Tibial nerve (tissue), 4 donors: Measurements from ENCODE around the gene ABLIM2.

Experiments used
- EP300 ChIP-seq, 2 donors: sonication (generic); formaldehyde crosslinking; IDR thresholded peaks; one replicate each; pipeline ENCODE4 v1.6.1; 2017; ENCODE audit warnings: antibody characterized with exemption in 2 of 2, mild to moderate bottlenecking in 1 of 2
- POLR2A ChIP-seq, 2 donors: fragments of 450-650 bp; IDR thresholded peaks; one replicate each; pipeline ENCODE4 v1.6.1; 2017; ENCODE audit warnings: antibody characterized with exemption in 2 of 2, mild to moderate bottlenecking in 2 of 2, moderate library complexity in 2 of 2
- TF ChIP-seq, protein P1 (sequence below), 5 experiments: fragments of 200-600 bp in 3 of 5; fragments of 450-650 bp in 2 of 5; sonication (generic) in 3 of 5; IDR thresholded peaks; one replicate each; pipeline ENCODE4 v1.5.1; 2016 to 2019; ENCODE audit warnings: antibody characterized with exemption in 5 of 5, mild to moderate bottlenecking in 3 of 5, moderate library complexity in 2 of 5

DNA sequence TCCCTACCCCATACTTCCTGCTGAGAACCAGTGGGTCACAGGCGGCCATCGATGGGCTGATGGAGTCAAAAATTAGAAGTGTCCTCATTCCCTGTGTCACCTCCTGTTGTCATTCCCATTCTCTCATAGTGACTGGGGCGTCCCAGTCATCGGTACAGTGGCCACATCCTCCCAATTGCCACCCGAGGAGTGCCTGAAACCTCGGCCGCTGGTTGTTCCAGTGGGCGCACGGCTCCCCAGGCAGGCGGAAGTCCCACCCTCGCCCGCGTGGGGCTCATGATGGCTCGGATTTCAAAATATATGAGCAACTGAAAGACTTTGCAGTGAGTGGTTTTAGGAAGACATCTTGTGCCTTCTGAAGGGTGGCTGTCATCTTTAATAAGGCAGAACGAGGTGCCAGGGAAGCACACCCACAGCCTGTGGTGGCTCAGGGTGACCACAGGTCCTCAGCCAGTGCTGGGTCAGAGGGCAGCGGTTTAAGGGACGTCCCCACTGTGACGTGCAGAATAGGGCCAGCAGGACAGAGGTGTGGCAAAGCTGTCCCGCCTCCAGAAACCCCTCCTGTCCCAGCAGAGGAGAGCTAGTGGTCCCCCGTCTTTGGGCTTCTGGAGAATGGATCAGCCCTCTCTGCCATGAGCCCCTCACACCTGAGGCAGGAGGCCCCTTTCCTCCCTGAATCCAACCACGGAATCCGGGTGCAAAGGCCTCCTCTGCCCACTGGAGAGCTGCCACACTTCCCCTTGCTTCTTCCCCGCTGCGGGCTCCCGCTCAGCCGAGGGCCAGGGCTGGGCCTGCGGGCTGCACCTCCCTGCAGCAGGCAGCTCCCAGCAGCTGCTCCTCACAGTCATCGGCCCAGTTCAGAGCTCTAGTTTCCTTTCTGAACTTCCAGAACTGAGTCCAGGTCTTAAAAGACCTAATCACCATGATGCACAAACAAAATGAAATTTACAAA lies 90.4 kb downstream of the ABLIM2 start:
- TF ChIP-seq, protein P1, sequence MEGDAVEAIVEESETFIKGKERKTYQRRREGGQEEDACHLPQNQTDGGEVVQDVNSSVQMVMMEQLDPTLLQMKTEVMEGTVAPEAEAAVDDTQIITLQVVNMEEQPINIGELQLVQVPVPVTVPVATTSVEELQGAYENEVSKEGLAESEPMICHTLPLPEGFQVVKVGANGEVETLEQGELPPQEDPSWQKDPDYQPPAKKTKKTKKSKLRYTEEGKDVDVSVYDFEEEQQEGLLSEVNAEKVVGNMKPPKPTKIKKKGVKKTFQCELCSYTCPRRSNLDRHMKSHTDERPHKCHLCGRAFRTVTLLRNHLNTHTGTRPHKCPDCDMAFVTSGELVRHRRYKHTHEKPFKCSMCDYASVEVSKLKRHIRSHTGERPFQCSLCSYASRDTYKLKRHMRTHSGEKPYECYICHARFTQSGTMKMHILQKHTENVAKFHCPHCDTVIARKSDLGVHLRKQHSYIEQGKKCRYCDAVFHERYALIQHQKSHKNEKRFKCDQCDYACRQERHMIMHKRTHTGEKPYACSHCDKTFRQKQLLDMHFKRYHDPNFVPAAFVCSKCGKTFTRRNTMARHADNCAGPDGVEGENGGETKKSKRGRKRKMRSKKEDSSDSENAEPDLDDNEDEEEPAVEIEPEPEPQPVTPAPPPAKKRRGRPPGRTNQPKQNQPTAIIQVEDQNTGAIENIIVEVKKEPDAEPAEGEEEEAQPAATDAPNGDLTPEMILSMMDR (IDR thresholded peaks at IDR 0.05) = no peak
- TF ChIP-seq EP300 (IDR thresholded peaks at IDR 0.05) (no peak), POLR2A (IDR thresholded peaks at IDR 0.05) (no peak)
